ENCODE measurements around the gene QKI.

DNA sequence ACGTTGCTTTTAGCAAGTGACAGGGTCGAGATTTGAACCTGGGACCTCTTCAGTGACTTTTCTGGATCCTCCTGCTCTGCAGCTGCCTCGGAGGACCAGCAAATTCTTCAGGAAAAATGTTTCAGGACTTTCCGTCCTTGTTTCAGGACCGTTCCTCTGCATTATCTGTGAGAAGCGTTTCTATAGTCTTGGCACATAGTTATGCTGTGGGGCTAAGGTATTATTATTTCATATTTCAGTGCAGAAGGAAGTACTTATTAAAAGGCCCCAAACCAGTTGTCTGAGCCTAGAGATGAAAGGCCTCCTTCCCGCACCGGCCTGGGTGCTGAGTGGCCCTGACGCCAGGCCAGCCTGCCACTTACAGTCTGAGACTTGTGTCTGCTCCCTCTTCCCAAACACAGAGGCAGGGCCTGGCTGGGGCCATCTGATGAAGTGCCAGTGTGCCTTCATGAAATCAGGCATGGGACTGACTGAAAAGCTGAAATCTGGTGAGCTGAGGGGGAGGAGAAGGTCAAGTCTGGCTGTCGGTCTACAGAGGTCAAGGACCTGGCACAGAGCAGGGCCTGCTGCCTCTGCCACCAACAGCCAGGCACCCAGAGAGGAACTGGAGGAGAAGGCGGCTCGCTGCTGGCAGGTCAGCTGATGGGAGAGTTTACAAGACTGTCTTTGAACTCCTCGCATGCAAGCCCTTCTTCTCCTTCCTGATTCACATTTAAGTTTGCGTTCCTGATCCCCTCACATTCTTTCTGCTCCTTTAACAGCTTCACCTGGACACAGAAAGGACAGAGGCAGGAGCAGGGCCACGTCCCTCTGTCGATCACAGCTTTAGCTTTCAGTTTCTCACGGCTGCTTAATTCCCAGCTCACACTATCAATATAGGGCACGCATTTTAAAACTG lies 8.9 kb upstream of the QKI start:
- TF ChIP-seq, protein P1, sequence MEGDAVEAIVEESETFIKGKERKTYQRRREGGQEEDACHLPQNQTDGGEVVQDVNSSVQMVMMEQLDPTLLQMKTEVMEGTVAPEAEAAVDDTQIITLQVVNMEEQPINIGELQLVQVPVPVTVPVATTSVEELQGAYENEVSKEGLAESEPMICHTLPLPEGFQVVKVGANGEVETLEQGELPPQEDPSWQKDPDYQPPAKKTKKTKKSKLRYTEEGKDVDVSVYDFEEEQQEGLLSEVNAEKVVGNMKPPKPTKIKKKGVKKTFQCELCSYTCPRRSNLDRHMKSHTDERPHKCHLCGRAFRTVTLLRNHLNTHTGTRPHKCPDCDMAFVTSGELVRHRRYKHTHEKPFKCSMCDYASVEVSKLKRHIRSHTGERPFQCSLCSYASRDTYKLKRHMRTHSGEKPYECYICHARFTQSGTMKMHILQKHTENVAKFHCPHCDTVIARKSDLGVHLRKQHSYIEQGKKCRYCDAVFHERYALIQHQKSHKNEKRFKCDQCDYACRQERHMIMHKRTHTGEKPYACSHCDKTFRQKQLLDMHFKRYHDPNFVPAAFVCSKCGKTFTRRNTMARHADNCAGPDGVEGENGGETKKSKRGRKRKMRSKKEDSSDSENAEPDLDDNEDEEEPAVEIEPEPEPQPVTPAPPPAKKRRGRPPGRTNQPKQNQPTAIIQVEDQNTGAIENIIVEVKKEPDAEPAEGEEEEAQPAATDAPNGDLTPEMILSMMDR (IDR thresholded peaks at IDR 0.05; ENCODE audit: insufficient read depth, low read depth, low read length), result no peak
- no peak for TF ChIP-seq EZH2 (IDR thresholded peaks at IDR 0.05; ENCODE audit: insufficient read depth, low read length)
